ENCODE measurements around the gene C1QL4.

DNA sequence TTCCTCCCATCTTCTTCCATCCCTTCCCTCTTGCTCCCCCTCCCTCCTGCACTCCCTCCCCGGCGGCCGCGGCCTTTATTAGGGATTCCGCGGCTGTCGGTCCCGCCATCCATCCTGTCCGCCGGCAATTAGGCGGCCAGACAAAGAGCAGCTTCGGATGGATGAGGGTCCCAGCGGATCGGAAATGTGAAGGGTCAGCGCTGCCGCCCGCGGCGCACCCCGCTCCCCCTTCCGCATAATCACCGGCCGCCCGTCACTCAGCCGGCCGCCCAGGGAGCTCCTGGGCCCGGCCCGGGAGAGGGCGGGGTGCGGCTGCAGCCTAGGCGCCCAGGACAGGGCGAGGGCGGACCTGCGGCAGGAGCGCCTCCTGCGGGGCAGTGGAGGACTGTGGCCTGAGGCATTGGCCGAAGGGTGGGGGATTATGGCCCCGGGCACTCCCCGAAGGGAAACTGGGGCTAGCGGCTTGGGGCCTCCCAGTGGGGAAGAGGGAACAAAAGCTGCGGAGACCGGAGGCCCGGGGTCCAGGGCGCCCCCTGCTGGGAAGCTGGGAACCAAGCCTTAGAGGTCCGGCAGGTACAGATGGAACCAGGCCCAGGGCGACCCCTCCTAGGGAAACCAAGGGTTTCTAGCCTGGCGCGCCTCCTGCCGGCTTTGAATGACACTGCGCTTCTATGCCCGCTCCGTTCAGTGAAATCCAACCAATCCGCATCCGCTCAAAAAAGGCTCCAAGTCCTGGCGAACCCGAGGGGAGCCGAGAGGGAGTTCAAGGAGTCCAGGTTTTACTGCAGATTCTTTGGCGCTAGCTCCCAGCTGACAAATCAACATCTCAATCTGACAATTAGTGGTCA, 5.3 kb upstream of the C1QL4 start:
- TF ChIP-seq POLR2A (IDR thresholded peaks at IDR 0.05) = no peak
- TF ChIP-seq, protein P1, sequence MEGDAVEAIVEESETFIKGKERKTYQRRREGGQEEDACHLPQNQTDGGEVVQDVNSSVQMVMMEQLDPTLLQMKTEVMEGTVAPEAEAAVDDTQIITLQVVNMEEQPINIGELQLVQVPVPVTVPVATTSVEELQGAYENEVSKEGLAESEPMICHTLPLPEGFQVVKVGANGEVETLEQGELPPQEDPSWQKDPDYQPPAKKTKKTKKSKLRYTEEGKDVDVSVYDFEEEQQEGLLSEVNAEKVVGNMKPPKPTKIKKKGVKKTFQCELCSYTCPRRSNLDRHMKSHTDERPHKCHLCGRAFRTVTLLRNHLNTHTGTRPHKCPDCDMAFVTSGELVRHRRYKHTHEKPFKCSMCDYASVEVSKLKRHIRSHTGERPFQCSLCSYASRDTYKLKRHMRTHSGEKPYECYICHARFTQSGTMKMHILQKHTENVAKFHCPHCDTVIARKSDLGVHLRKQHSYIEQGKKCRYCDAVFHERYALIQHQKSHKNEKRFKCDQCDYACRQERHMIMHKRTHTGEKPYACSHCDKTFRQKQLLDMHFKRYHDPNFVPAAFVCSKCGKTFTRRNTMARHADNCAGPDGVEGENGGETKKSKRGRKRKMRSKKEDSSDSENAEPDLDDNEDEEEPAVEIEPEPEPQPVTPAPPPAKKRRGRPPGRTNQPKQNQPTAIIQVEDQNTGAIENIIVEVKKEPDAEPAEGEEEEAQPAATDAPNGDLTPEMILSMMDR (IDR thresholded peaks at IDR 0.05) = peak in 5 of 7 experiments; percentile 43 to 83 (median 63)
